Measurements from ENCODE around the gene FAM111B. TPM values are rescaled to one million over a fixed set of nuclear protein-coding genes. Genes with fewer than 3 reads are reported as not detected.
"Not testable (repeated sequence)": the region's sequence is repeated elsewhere in the genome, so short reads cannot be mapped to it uniquely, and the experiment has no call there.

FAM111B gene
- total and polyA plus RNA-seq, 2 of the 8 experiments (the other 6 are each of a cell fraction or from before 2014, with no cell fraction given), result 4.8 to 38.1 TPM

- not testable (repeated sequence) for H3K79me1 ChIP-seq (ENCODE audit: low read depth, low read length); DNase-seq (ENCODE audit: low read depth in 1 of 2, low spot score in 2 of 2); H2BK120ac ChIP-seq (replicated peaks; ENCODE audit: low read depth, low read length); H3K23me2 ChIP-seq (ENCODE audit: low read depth, low read length); H2BK20ac ChIP-seq (ENCODE audit: low read length); H4K20me1 ChIP-seq (replicated peaks in 1 of 2; ENCODE audit: control insufficient read depth in 1 of 2, insufficient read depth in 2 of 2, low read length in 2 of 2); H3K4ac ChIP-seq (replicated peaks; ENCODE audit: insufficient read length, low read depth, low read length); H2BK15ac ChIP-seq (ENCODE audit: low read length); H3K9ac ChIP-seq (replicated peaks in 1 of 4; ENCODE audit: extremely low read depth in 1 of 4, low read depth in 3 of 4, low read length in 3 of 4); H4K8ac ChIP-seq (ENCODE audit: extremely low read depth, insufficient read depth, low read length); H4K5ac ChIP-seq (ENCODE audit: insufficient read length, low read depth, low read length); H3K18ac ChIP-seq (ENCODE audit: extremely low read depth, low read length); H3K27ac ChIP-seq (ENCODE audit: low read depth, low read length); H3K14ac ChIP-seq (ENCODE audit: insufficient read length); H4K91ac ChIP-seq (replicated peaks; ENCODE audit: insufficient read length, low read length); H3K79me2 ChIP-seq (ENCODE audit: control insufficient read depth in 1 of 2, insufficient read depth in 2 of 2, low read length in 2 of 2); H2AFZ ChIP-seq (ENCODE audit: low read length); H2BK5ac ChIP-seq (ENCODE audit: low read depth, low read length); H3K36me3 ChIP-seq (ENCODE audit: control insufficient read depth in 2 of 4, insufficient read depth in 4 of 4, low read length in 3 of 4); H3K56ac ChIP-seq (replicated peaks; ENCODE audit: insufficient read length, low read depth, low read length); H3K23ac ChIP-seq (ENCODE audit: insufficient read length); H3K9me3 ChIP-seq (ENCODE audit: insufficient read depth in 2 of 2, low read depth in 1 of 2, low read length in 1 of 2); H2AK5ac ChIP-seq (ENCODE audit: low read depth, low read length); H3K27me3 ChIP-seq (replicated peaks in 1 of 4; ENCODE audit: control insufficient read depth in 3 of 4, extremely low read depth in 1 of 4, insufficient read depth in 3 of 4, low read length in 3 of 4); H2BK12ac ChIP-seq (ENCODE audit: low read depth, low read length)
- Histone ChIP-seq H3K4me2 (ENCODE audit: insufficient read depth in 1 of 2, low read depth in 2 of 2, low read length in 2 of 2) (peak overlapping the region; percentile 34 to 49; a peak in 3 of 4 replicates), H3K4me3 (ENCODE audit: extremely low read depth in 1 of 4, insufficient read depth in 2 of 4, low read depth in 3 of 4, low read length in 4 of 4) (peak overlapping the region in 1 of 4 experiments; percentile 2; a peak in 1 of 8 replicates), H3K4me1 (replicated peaks in 1 of 4; ENCODE audit: control insufficient read depth in 3 of 4, insufficient read depth in 4 of 4, low read length in 3 of 4) (peaks cover 0 to 12% (median 11%) of the 10 kb centered on the region in 4 experiments; a peak in 5 of 7 replicates)
- FAIRE-seq, result peak; percentile 84
- POLR2A ChIA-PET (ENCODE audit: partially characterized antibody), result interaction anchor here (0.6 to 1.2 kb wide), 3 partner anchors 47 to 252 kb away, joined by 3 read pairs; no protein-coding TSS in a partner anchor
- CTCF ChIA-PET (ENCODE audit: partially characterized antibody), result interaction anchor here (1.1 to 1.5 kb wide), 4 partner anchors 9 to 170 kb away, joined by 3 to 5 read pairs (median 3); no protein-coding TSS in a partner anchor
Observed at GRCh38 chr11:59093576-59093975, 13.5 kb upstream of the FAM111B start.
